ENCODE data around the gene FAM120A. TPM values are rescaled to one million over a fixed set of nuclear protein-coding genes. Genes with fewer than 3 reads are reported as not detected.

Gene FAM120A
- total RNA-seq, 1 experiment from 2014 or later: 99.0 TPM

- DNase-seq (ENCODE audit: low read depth): no peak
Observed at GRCh38 chr9:93592643-93593021, 141.1 kb downstream of the FAM120A start.

GRCh38 chr9:93593144-93593658 lies 141.7 kb downstream of the FAM120A start:
- no peak for DNase-seq (ENCODE audit: low read depth)

- DNase-seq (ENCODE audit: low read depth): peak; percentile 8
Observed at GRCh38 chr9:93594041-93594756, 142.7 kb downstream of the FAM120A start.

GRCh38 chr9:93595461-93595860 lies 144.0 kb downstream of the FAM120A start:
- DNase-seq (ENCODE audit: low read depth): no peak

- DNase-seq (ENCODE audit: low read depth): no peak
Observed at GRCh38 chr9:93595861-93596365, 144.4 kb downstream of the FAM120A start.

GRCh38 chr9:93596399-93596798 lies 144.9 kb downstream of the FAM120A start:
- DNase-seq (ENCODE audit: low read depth): no peak

GRCh38 chr9:93597142-93597706 lies 145.7 kb downstream of the FAM120A start:
- DNase-seq (ENCODE audit: low read depth): no peak

- DNase-seq (ENCODE audit: low read depth): no peak
Observed at GRCh38 chr9:93597871-93598646, 146.6 kb downstream of the FAM120A start.

GRCh38 chr9:93598647-93599241 lies 147.3 kb downstream of the FAM120A start:
- no peak for DNase-seq (ENCODE audit: low read depth)

GRCh38 chr9:93599571-93600403 lies 148.3 kb downstream of the FAM120A start:
- no peak for DNase-seq (ENCODE audit: low read depth)

- no peak for DNase-seq (ENCODE audit: low read depth)
Observed at GRCh38 chr9:93600504-93600903, 149.0 kb downstream of the FAM120A start.

- no peak for DNase-seq (ENCODE audit: low read depth)
Observed at GRCh38 chr9:93601063-93601462, 149.6 kb downstream of the FAM120A start.

GRCh38 chr9:93601666-93602065 lies 150.2 kb downstream of the FAM120A start:
- DNase-seq (ENCODE audit: low read depth): no peak

GRCh38 chr9:93603011-93603410 lies 151.5 kb downstream of the FAM120A start:
- no peak for DNase-seq (ENCODE audit: low read depth)

GRCh38 chr9:93603906-93604326 lies 152.4 kb downstream of the FAM120A start:
- DNase-seq (ENCODE audit: low read depth): no peak

GRCh38 chr9:93606187-93606586 lies 154.7 kb downstream of the FAM120A start:
- DNase-seq (ENCODE audit: low read depth): no peak

GRCh38 chr9:93610206-93610605 lies 158.7 kb downstream of the FAM120A start:
- no peak for DNase-seq (ENCODE audit: low read depth)

GRCh38 chr9:93612052-93612795 lies 160.7 kb downstream of the FAM120A start:
- no peak for DNase-seq (ENCODE audit: low read depth)

GRCh38 chr9:93612796-93613154 lies 161.3 kb downstream of the FAM120A start:
- no peak for DNase-seq (ENCODE audit: low read depth)

- no peak for DNase-seq (ENCODE audit: low read depth)
Observed at GRCh38 chr9:93613174-93613573, 161.7 kb downstream of the FAM120A start.
